Panc1 (cell line): ENCODE measurements around the gene MLPH. TPM values are rescaled to one million over a fixed set of nuclear protein-coding genes. Genes with fewer than 3 reads are reported as not detected.

Experiments
- ATAC-seq: fragments of 200-7000 bp; cut with Tn5 transposase; 2 replicates; pipeline ENCODE4 v1.9.1; 2020; ENCODE audit warnings: mild to moderate bottlenecking, moderate library complexity
- BruUV-seq: library from RNA; stranded (reverse); fragments of 400-500 nt; replicated peaks from 2 replicates; lab custom pipeline; 2021; lab: Mats Ljungman, UMichigan
- CTCF ChIA-PET: fragments of 300-600 bp; sonication (Branson Sonifier 250); formaldehyde crosslinking; loops from one replicate; lab custom pipeline; 2022; ENCODE audit warnings: antibody characterized with exemption; lab: Charles Lee
- POLR2A ChIA-PET: fragments of 300-600 bp; sonication (Branson Sonifier 250); formaldehyde crosslinking; loops from one replicate; lab custom pipeline; 2022; ENCODE audit warnings: antibody characterized with exemption; lab: Charles Lee
- DNase-seq: peaks from one replicate; pipeline ENCODE4 v3.0.0-alpha.2; 2010; ENCODE audit warnings: low read depth, low spot score
- H3K27ac ChIP-seq: 2 replicates; pipeline ENCODE4 v1.5.1; 2011; ENCODE audit warnings: mild to moderate bottlenecking, low read length, inconsistent platforms
- H3K27me3 ChIP-seq: fragments of 200-500 bp; sonication (Bioruptor generic); 2 replicates; pipeline ENCODE4 v1.6.0; 2014; ENCODE audit warnings: low read length, inconsistent platforms; ENCODE audit not compliant: control insufficient read depth, insufficient read depth
- H3K36me3 ChIP-seq: fragments of 200-500 bp; sonication (Bioruptor generic); 2 replicates; pipeline ENCODE4 v1.5.1; 2014; ENCODE audit warnings: inconsistent platforms, mild to moderate bottlenecking, low read length, moderate library complexity; ENCODE audit not compliant: control insufficient read depth, insufficient read depth
- H3K4me1 ChIP-seq: 2 replicates; pipeline ENCODE4 v1.5.1; 2011; ENCODE audit warnings: inconsistent platforms, mild to moderate bottlenecking, low read length, moderate library complexity; ENCODE audit not compliant: control insufficient read depth, insufficient read depth
- H3K4me3 ChIP-seq, 2 experiments: 2 replicates each; pipeline ENCODE4 v1.5.1; 2011 to 2012; ENCODE audit warnings: low read depth in 2 of 2, low read length in 2 of 2, mild to moderate bottlenecking in 2 of 2, inconsistent platforms in 1 of 2, moderate library complexity in 1 of 2
- H3K9me3 ChIP-seq: fragments of 200-500 bp; sonication (Bioruptor generic); 2 replicates; pipeline ENCODE4 v1.5.1; 2014; ENCODE audit warnings: low read depth, mild to moderate bottlenecking, inconsistent platforms, low read length, moderate library complexity; ENCODE audit not compliant: control insufficient read depth, insufficient read depth
- POLR2AphosphoS5 ChIP-seq: IDR thresholded peaks from 2 replicates; pipeline ENCODE4 v1.6.1; 2012; ENCODE audit warnings: mild to moderate bottlenecking, low read depth, low read length, moderate library complexity
- SIN3A ChIP-seq: IDR thresholded peaks from 2 replicates; pipeline ENCODE4 v1.6.1; 2012; ENCODE audit warnings: low read depth, mild to moderate bottlenecking, low read length, moderate library complexity, borderline replicate concordance; ENCODE audit not compliant: insufficient read depth
- TCF7L2 ChIP-seq: IDR thresholded peaks from 2 replicates; pipeline ENCODE4 v1.6.1; 2011; ENCODE audit warnings: mild to moderate bottlenecking, low read depth, low read length, inconsistent platforms
- in situ Hi-C: cut with HindIII; loops from 2 replicates; pipeline ENCODE4 v1.10.0; 2016; ENCODE audit warnings: low sequenced_read_pairs, low pct_unique_long_range_greater_than_20kb
- intact Hi-C: fragments of 100-400 bp; cut with micrococcal nuclease; formaldehyde crosslinking; loops from one replicate; pipeline ENCODE4 v1.10.0; 2022; ENCODE audit not compliant: unreplicated experiment
- total RNA-seq: library from RNA; stranded (reverse); gene quantifications from one replicate; pipeline ENCODE4 v1.2.1, GENCODE V29; 2021; ENCODE audit not compliant: unreplicated experiment
- TF ChIP-seq, protein P1 (sequence below), 2 experiments: IDR thresholded peaks; 2 replicates each; pipeline ENCODE4 v1.6.1; 2011 to 2012; ENCODE audit warnings: low read depth in 2 of 2, control low read depth in 1 of 2, low read length in 1 of 2, mild to moderate bottlenecking in 1 of 2, moderate library complexity in 1 of 2; ENCODE audit not compliant: insufficient read depth in 1 of 2
- TF ChIP-seq, protein P2 (sequence below): fragments of 450-650 bp; IDR thresholded peaks from 2 replicates; pipeline ENCODE4 v1.5.1; 2017; ENCODE audit warnings: mild to moderate bottlenecking

Gene MLPH
- total RNA-seq, 1 experiment from 2014 or later: 60.2 TPM

DNA sequence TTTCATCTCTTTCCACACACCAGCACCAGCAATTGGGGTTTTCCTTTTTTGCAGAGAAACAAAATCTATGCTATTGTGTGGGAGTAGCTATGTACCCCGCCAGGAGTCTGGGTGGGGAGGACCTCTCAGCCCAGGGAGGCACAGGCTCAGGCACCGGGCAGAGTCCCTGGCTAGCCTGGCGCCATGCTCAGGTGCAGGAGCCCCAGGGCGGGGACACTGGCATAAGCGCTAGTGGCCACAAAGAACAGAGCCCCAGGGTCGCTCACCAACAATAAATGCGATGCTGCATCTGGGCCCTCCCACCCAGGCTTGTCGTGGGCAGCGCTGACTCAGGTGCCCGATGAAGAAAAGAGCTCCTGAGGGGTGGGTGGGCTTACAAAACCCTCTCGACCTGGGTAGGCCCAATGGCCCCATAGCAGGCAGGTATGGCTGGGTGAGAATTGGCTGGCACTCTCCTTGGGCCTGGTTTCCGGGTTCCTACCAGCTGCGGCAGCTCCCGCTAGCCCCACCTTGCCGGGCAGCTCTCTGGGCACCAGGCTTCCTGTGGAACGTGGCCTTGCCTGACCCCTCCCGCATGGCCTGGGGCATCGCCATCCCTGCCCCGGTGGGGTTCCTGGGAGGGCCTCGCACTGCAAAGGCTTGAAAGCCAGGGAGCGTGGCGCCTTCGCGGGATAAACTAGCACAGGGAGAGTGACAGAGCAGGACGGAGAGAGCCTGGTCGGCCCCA is 41.3 kb upstream of the MLPH start:
- ChIA-PET POLR2A (no interaction called here), CTCF (no interaction called here)
- intact Hi-C loops: no loop called here
- TF ChIP-seq, protein P1, sequence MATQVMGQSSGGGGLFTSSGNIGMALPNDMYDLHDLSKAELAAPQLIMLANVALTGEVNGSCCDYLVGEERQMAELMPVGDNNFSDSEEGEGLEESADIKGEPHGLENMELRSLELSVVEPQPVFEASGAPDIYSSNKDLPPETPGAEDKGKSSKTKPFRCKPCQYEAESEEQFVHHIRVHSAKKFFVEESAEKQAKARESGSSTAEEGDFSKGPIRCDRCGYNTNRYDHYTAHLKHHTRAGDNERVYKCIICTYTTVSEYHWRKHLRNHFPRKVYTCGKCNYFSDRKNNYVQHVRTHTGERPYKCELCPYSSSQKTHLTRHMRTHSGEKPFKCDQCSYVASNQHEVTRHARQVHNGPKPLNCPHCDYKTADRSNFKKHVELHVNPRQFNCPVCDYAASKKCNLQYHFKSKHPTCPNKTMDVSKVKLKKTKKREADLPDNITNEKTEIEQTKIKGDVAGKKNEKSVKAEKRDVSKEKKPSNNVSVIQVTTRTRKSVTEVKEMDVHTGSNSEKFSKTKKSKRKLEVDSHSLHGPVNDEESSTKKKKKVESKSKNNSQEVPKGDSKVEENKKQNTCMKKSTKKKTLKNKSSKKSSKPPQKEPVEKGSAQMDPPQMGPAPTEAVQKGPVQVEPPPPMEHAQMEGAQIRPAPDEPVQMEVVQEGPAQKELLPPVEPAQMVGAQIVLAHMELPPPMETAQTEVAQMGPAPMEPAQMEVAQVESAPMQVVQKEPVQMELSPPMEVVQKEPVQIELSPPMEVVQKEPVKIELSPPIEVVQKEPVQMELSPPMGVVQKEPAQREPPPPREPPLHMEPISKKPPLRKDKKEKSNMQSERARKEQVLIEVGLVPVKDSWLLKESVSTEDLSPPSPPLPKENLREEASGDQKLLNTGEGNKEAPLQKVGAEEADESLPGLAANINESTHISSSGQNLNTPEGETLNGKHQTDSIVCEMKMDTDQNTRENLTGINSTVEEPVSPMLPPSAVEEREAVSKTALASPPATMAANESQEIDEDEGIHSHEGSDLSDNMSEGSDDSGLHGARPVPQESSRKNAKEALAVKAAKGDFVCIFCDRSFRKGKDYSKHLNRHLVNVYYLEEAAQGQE (IDR thresholded peaks at IDR 0.05; ENCODE audit: insufficient read depth in 1 of 2, low read depth in 2 of 2, low read length in 1 of 2): no peak
- TF ChIP-seq POLR2AphosphoS5 (no peak), SIN3A (no peak), TCF7L2 (no peak)
- TF ChIP-seq, protein P2, sequence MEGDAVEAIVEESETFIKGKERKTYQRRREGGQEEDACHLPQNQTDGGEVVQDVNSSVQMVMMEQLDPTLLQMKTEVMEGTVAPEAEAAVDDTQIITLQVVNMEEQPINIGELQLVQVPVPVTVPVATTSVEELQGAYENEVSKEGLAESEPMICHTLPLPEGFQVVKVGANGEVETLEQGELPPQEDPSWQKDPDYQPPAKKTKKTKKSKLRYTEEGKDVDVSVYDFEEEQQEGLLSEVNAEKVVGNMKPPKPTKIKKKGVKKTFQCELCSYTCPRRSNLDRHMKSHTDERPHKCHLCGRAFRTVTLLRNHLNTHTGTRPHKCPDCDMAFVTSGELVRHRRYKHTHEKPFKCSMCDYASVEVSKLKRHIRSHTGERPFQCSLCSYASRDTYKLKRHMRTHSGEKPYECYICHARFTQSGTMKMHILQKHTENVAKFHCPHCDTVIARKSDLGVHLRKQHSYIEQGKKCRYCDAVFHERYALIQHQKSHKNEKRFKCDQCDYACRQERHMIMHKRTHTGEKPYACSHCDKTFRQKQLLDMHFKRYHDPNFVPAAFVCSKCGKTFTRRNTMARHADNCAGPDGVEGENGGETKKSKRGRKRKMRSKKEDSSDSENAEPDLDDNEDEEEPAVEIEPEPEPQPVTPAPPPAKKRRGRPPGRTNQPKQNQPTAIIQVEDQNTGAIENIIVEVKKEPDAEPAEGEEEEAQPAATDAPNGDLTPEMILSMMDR: no peak
- DNase-seq (no peak), ATAC-seq (no peak)
- Histone ChIP-seq H3K4me1 (no peaks in the 10 kb centered on the region), H3K36me3 (no peaks in the 10 kb centered on the region), H3K4me3 (no peak overlapping the region), H3K27ac (no peak overlapping the region), H3K27me3 (no peaks in the 10 kb centered on the region), H3K9me3 (no peaks in the 10 kb centered on the region)
- BruUV-seq: no TSS peak
- in situ Hi-C loops: no loop called here

DNA sequence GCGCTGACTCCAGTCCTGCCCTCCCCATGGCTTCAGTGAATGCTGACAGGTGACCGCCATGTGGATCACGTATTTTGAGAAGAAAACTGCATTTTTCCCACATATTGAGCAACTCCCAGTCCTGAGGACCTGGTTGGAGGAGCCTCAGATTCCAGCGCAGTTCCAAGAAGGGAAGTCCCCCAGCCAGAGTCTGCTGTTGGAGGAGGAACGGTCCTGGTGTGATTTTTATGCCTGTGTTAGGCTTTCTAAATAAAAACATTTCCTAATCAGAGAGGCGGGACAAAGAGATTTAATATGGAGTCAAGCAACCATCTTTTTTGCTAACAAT is 40.7 kb upstream of the MLPH start:
- POLR2A ChIA-PET: no interaction called here
- in situ Hi-C loops: no loop called here

More for the DNA sequence above, 40.7 kb upstream of the MLPH start:
- DNase-seq (no peak), ATAC-seq (no peak)
- TF ChIP-seq, protein P2: no peak
- TF ChIP-seq TCF7L2 (no peak), POLR2AphosphoS5 (no peak), SIN3A (no peak)
- TF ChIP-seq, protein P1 (IDR thresholded peaks at IDR 0.05; ENCODE audit: insufficient read depth in 1 of 2, low read depth in 2 of 2, low read length in 1 of 2): no peak
- no TSS peak for BruUV-seq
- intact Hi-C loops: no loop called here
- H3K4me3 ChIP-seq: no peak overlapping the region
- H3K27ac ChIP-seq: no peak overlapping the region
- no peaks in the 10 kb centered on the region for H3K4me1 ChIP-seq
- H3K9me3 ChIP-seq: no peaks in the 10 kb centered on the region
- no peaks in the 10 kb centered on the region for H3K27me3 ChIP-seq
- CTCF ChIA-PET: no interaction called here
- H3K36me3 ChIP-seq: no peaks in the 10 kb centered on the region
